SK-N-SH (cell line): ENCODE results near the gene FUCA1. TPM values are rescaled to one million over a fixed set of nuclear protein-coding genes. Genes with fewer than 3 reads are reported as not detected.

Experiments
- CTCF ChIA-PET: fragments of 300-600, 350-600 bp; formaldehyde crosslinking; extraction: SDS; loops from one replicate; lab custom pipeline; 2021; lab: Yijun Ruan, JAX
- POLR2A ChIA-PET: fragments of 350-600 bp; sonication (Branson Sonifier 250); formaldehyde crosslinking; extraction: SDS; loops from one replicate; lab custom pipeline; 2020; ENCODE audit warnings: antibody characterized with exemption, inconsistent platforms; lab: Yijun Ruan, JAX
- DNase-seq: peaks from one replicate; pipeline ENCODE4 v3.0.0; 2012
- H2AFZ ChIP-seq: fragments of 200-600 bp; sonication (generic); 2 replicates; pipeline ENCODE4 v1.8.1; 2016; ENCODE audit warnings: antibody characterized with exemption, mild to moderate bottlenecking, low read depth
- H3F3A ChIP-seq: fragments of 200-600 bp; sonication (generic); replicated peaks from 2 replicates; pipeline ENCODE3; 2016; ENCODE audit warnings: antibody characterized with exemption, mild to moderate bottlenecking; ENCODE audit not compliant: insufficient read depth
- H3K27ac ChIP-seq, 2 experiments: fragments of 200-500 bp in 1 of 2; fragments of 200-600 bp in 1 of 2; sonication (Bioruptor generic) in 1 of 2; sonication (generic), shearing (Covaris generic) in 1 of 2; 2 replicates each; pipeline versions ENCODE4 v1.5.1 to v1.6.1; 2014 to 2016; ENCODE audit warnings: low read depth in 2 of 2, inconsistent platforms in 1 of 2, low read length in 1 of 2, mild to moderate bottlenecking in 1 of 2, mixed read lengths in 1 of 2
- H3K27me3 ChIP-seq: fragments of 200-600 bp; sonication (generic), shearing (Covaris generic); 2 replicates; pipeline ENCODE4 v1.6.1; 2016; ENCODE audit warnings: mixed run types; ENCODE audit not compliant: insufficient read depth
- H3K36me3 ChIP-seq, 2 experiments: fragments of 200-500 bp in 1 of 2; fragments of 200-600 bp in 1 of 2; sonication (Bioruptor generic) in 1 of 2; sonication (generic) in 1 of 2; replicated peaks in 1 of 2; 2 replicates each; pipeline versions ENCODE3 to v1.5.1; 2014 to 2016; ENCODE audit warnings: low read length in 1 of 2, mild to moderate bottlenecking in 1 of 2; ENCODE audit not compliant: insufficient read depth in 2 of 2, control insufficient read depth in 1 of 2
- H3K4me1 ChIP-seq, 2 experiments: fragments of 200-500 bp in 1 of 2; fragments of 200-600 bp in 1 of 2; sonication (Bioruptor generic) in 1 of 2; sonication (generic), shearing (Covaris generic) in 1 of 2; 2 replicates each; pipeline versions ENCODE4 v1.5.1 to v1.6.1; 2014 to 2016; ENCODE audit warnings: low read depth in 1 of 2, low read length in 1 of 2, mixed run types in 1 of 2; ENCODE audit not compliant: insufficient read depth in 2 of 2, control insufficient read depth in 1 of 2
- H3K4me2 ChIP-seq: fragments of 200-600 bp; sonication (generic), shearing (Covaris generic); 2 replicates; pipeline ENCODE4 v1.6.1; 2017; ENCODE audit warnings: mixed run types
- H3K4me3 ChIP-seq, 2 experiments: fragments of 200-500 bp in 1 of 2; fragments of 200-600 bp in 1 of 2; sonication (Bioruptor generic) in 1 of 2; sonication (generic), shearing (Covaris generic) in 1 of 2; 2 replicates each; pipeline versions ENCODE4 v1.5.1 to v1.8.1; 2014 to 2016; ENCODE audit warnings: low read depth in 2 of 2, inconsistent platforms in 1 of 2, low read length in 1 of 2, mild to moderate bottlenecking in 1 of 2, mixed read lengths in 1 of 2, moderate library complexity in 1 of 2
- H3K79me2 ChIP-seq: fragments of 200-600 bp; sonication (generic); 2 replicates; pipeline ENCODE4 v1.8.1; 2017; ENCODE audit warnings: mild to moderate bottlenecking; ENCODE audit not compliant: insufficient read depth
- H3K9ac ChIP-seq: fragments of 200-600 bp; sonication (generic); 2 replicates; pipeline ENCODE4 v1.6.1; 2017; ENCODE audit warnings: mixed run types
- H3K9me2 ChIP-seq: fragments of 200-600 bp; sonication (generic); 2 replicates; pipeline ENCODE4 v1.6.1; 2017; ENCODE audit warnings: mixed run types
- H3K9me3 ChIP-seq: fragments of 200-600 bp; sonication (generic); 2 replicates; pipeline ENCODE4 v1.6.1; 2017; ENCODE audit warnings: mixed run types, mild to moderate bottlenecking, moderate library complexity
- H4K20me1 ChIP-seq: fragments of 200-600 bp; sonication (generic); 2 replicates; pipeline ENCODE4 v1.6.1; 2017; ENCODE audit warnings: mild to moderate bottlenecking, mixed run types; ENCODE audit not compliant: insufficient read depth
- CHD2 ChIP-seq: fragments of 150-350 bp; IDR thresholded peaks from 2 replicates; pipeline ENCODE4 v1.6.1; 2018; ENCODE audit warnings: low read length; ENCODE audit not compliant: partially characterized antibody
- ELF1 ChIP-seq: IDR thresholded peaks from 2 replicates; pipeline ENCODE4 v1.4.0; 2012
- EP300 ChIP-seq, 2 experiments: IDR thresholded peaks; 2 replicates each; pipeline versions ENCODE4 v1.4.0 to v1.6.1; 2012; ENCODE audit warnings: borderline replicate concordance in 1 of 2, low read depth in 1 of 2, low read length in 1 of 2
- EZH2phosphoT487 ChIP-seq: fragments of 200-600 bp; sonication (generic); IDR thresholded peaks from 2 replicates; pipeline ENCODE4 v1.6.1; 2017; ENCODE audit warnings: low read depth, mixed run types, mild to moderate bottlenecking, antibody characterized with exemption, moderate library complexity, borderline replicate concordance
- FOSL2 ChIP-seq: IDR thresholded peaks from 2 replicates; pipeline ENCODE4 v1.4.0; 2012; ENCODE audit warnings: low read depth, mild to moderate bottlenecking, moderate library complexity, borderline replicate concordance
- FOXM1 ChIP-seq: IDR thresholded peaks from 2 replicates; pipeline ENCODE4 v1.4.0; 2012; ENCODE audit warnings: low read depth, mild to moderate bottlenecking
- GABPA ChIP-seq: IDR thresholded peaks from 2 replicates; pipeline ENCODE4 v1.4.0; 2012; ENCODE audit warnings: low read depth, mild to moderate bottlenecking
- GATA2 ChIP-seq: sonication (generic); formaldehyde crosslinking; IDR thresholded peaks from 2 replicates; pipeline ENCODE4 v1.5.0; 2020; ENCODE audit warnings: mild to moderate bottlenecking, missing genetic modification reagents
- MEF2A ChIP-seq: IDR thresholded peaks from 2 replicates; pipeline ENCODE4 v1.4.0; 2012; ENCODE audit warnings: low read depth, borderline replicate concordance
- MXI1 ChIP-seq: IDR thresholded peaks from 2 replicates; pipeline ENCODE4 v1.6.1; 2012; ENCODE audit warnings: mild to moderate bottlenecking, low read depth, low read length, improper control_type of control experiment
- NRF1 ChIP-seq: IDR thresholded peaks from 2 replicates; pipeline ENCODE4 v1.6.1; 2012; ENCODE audit warnings: low read depth, mild to moderate bottlenecking, low read length
- POLR2AphosphoS5 ChIP-seq: IDR thresholded peaks from 2 replicates; pipeline ENCODE4 v1.6.1; 2012; ENCODE audit warnings: low read depth, low read length
- RCOR1 ChIP-seq: fragments of 150-350 bp; IDR thresholded peaks from 2 replicates; pipeline ENCODE4 v1.6.1; 2017; ENCODE audit warnings: antibody characterized with exemption, low read length
- REST ChIP-seq: IDR thresholded peaks from 2 replicates; pipeline ENCODE4 v1.6.1; 2012; ENCODE audit warnings: mild to moderate bottlenecking, low read depth, low read length, moderate library complexity
- RFX5 ChIP-seq: IDR thresholded peaks from 2 replicates; pipeline ENCODE4 v1.6.1; 2012; ENCODE audit warnings: mild to moderate bottlenecking, improper control_type of control experiment, low read length
- SIN3A ChIP-seq: IDR thresholded peaks from 2 replicates; pipeline ENCODE4 v1.6.1; 2012; ENCODE audit warnings: low read depth, mild to moderate bottlenecking, low read length, moderate library complexity, borderline replicate concordance
- SMC3 ChIP-seq: IDR thresholded peaks from 2 replicates; pipeline ENCODE4 v1.6.1; 2012; ENCODE audit warnings: low read depth, low read length, improper control_type of control experiment
- TAF1 ChIP-seq: IDR thresholded peaks from 2 replicates; pipeline ENCODE4 v1.6.1; 2012; ENCODE audit warnings: low read depth, mild to moderate bottlenecking, low read length, moderate library complexity, borderline replicate concordance
- TCF12 ChIP-seq: IDR thresholded peaks from 2 replicates; pipeline ENCODE4 v1.4.0; 2012
- TEAD4 ChIP-seq: IDR thresholded peaks from 2 replicates; pipeline ENCODE4 v1.4.0; 2012; ENCODE audit warnings: mild to moderate bottlenecking, borderline replicate concordance; ENCODE audit not compliant: insufficient read depth
- YY1 ChIP-seq: IDR thresholded peaks from 2 replicates; pipeline ENCODE4 v1.4.0; 2012; ENCODE audit warnings: low read depth, mild to moderate bottlenecking
- WGBS: methylation state at CpG from one replicate; pipeline ENCODE4 v1.1.6; 2017; ENCODE audit warnings: low lambda C conversion rate; 5-methylcytosine and 5-hydroxymethylcytosine counted together
- polyA plus RNA-seq, 3 experiments: library from polyadenylated mRNA; depleted of rRNA; stranded (reverse); fragments of >200 nt; gene quantifications; 2 replicates each; pipeline ENCODE4 v1.2.3, GENCODE V29; 2012
- TF ChIP-seq, protein P1 (sequence below): IDR thresholded peaks from 2 replicates; pipeline ENCODE4 v1.4.0; 2012; ENCODE audit warnings: low read depth
- TF ChIP-seq, protein P2 (sequence below): IDR thresholded peaks from 2 replicates; pipeline ENCODE4 v1.4.0; 2012; ENCODE audit warnings: low read depth, borderline replicate concordance
- TF ChIP-seq, protein P3 (sequence below): fragments of 200-600 bp; sonication (generic); IDR thresholded peaks from 2 replicates; pipeline ENCODE4 v1.6.1; 2017; ENCODE audit warnings: antibody characterized with exemption, mild to moderate bottlenecking, moderate library complexity
- TF ChIP-seq, protein P4 (sequence below): fragments of 150-350 bp; IDR thresholded peaks from 2 replicates; pipeline ENCODE4 v1.6.1; 2017; ENCODE audit warnings: antibody characterized with exemption, low read length, low read depth, borderline replicate concordance

The FUCA1 gene
- polyA plus RNA-seq, 1 of the 3 experiments (the other 2 are of a cell fraction), result 31.9 TPM

DNA sequence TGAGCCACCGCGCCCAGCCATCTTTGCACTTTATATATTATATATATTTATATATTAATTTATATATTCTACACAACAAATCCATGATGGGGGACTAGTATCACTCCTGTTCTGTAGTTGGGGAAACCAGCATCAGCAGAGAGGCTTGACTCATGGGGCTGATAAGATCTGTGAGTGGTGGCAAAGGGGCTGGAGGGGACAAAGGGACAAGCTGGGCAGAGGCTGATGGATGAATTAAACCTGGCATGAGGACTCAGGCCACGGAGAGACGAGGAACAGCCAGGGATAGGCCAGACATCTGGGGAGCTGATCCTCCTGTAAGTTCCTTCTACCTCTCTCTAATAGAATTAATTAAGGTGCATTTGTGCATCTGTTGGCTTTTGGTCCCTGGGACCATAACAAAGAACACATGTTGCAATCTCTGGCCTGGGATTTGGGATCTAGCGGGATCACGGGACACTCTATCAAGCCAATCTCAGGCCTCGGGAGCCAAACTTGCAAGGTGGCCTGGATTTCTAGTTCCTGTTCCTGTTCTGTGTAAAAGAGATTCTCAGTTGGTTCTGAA lies 37.5 kb upstream of the FUCA1 start:
- Histone ChIP-seq H3K36me3 (no peaks in the 10 kb centered on the region), H4K20me1 (no peaks in the 10 kb centered on the region), H3K79me2 (no peaks in the 10 kb centered on the region), H3K4me3 (no peak overlapping the region), H3K27ac (peak overlapping the region in 1 of 2 experiments; percentile 64; a peak in 2 of 4 replicates), H3K9me3 (no peaks in the 10 kb centered on the region), H3F3A (no peaks in the 10 kb centered on the region)
- 83% methylated on average over 5 of the region's 7 CpGs for WGBS
- DNase-seq, result peak; percentile 80
- CTCF ChIA-PET, result interaction anchor here (1.1 to 2.5 kb wide), 2 partner anchors 11 to 15 kb away, joined by 3 to 17 read pairs; no protein-coding TSS in a partner anchor
- POLR2A ChIA-PET, result interaction anchor here (1.1 to 1.3 kb wide), 2 partner anchors 55 to 81 kb away, joined by 3 to 6 read pairs; partner anchors contain the start of gene HMGCL
- TF ChIP-seq POLR2AphosphoS5, result no peak
- peak; percentile 50 for TF ChIP-seq CHD2
- no peak for TF ChIP-seq TCF12
- no peak for TF ChIP-seq ELF1
- TF ChIP-seq RCOR1, result peak; percentile 80; the same call in 1 of the 2 replicates
- TF ChIP-seq, protein P1, sequence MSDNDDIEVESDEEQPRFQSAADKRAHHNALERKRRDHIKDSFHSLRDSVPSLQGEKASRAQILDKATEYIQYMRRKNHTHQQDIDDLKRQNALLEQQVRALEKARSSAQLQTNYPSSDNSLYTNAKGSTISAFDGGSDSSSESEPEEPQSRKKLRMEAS, result no peak
- TF ChIP-seq SIN3A, result no peak
- TF ChIP-seq EP300 (IDR thresholded peaks at IDR 0.05; ENCODE audit: borderline replicate concordance in 1 of 2, low read depth in 1 of 2, low read length in 1 of 2), result peak in 1 of 2 experiments; percentile 79; a peak in 2 of 4 replicates
- TF ChIP-seq, protein P2, sequence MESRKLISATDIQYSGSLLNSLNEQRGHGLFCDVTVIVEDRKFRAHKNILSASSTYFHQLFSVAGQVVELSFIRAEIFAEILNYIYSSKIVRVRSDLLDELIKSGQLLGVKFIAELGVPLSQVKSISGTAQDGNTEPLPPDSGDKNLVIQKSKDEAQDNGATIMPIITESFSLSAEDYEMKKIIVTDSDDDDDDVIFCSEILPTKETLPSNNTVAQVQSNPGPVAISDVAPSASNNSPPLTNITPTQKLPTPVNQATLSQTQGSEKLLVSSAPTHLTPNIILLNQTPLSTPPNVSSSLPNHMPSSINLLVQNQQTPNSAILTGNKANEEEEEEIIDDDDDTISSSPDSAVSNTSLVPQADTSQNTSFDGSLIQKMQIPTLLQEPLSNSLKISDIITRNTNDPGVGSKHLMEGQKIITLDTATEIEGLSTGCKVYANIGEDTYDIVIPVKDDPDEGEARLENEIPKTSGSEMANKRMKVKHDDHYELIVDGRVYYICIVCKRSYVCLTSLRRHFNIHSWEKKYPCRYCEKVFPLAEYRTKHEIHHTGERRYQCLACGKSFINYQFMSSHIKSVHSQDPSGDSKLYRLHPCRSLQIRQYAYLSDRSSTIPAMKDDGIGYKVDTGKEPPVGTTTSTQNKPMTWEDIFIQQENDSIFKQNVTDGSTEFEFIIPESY, result no peak
- TF ChIP-seq GABPA, result no peak
- no peak for TF ChIP-seq SMC3
- no peak for TF ChIP-seq MXI1
- no peak for TF ChIP-seq FOXM1
- no peak for TF ChIP-seq TEAD4
- TF ChIP-seq FOSL2, result no peak
- TF ChIP-seq TAF1, result no peak
- TF ChIP-seq, protein P3, sequence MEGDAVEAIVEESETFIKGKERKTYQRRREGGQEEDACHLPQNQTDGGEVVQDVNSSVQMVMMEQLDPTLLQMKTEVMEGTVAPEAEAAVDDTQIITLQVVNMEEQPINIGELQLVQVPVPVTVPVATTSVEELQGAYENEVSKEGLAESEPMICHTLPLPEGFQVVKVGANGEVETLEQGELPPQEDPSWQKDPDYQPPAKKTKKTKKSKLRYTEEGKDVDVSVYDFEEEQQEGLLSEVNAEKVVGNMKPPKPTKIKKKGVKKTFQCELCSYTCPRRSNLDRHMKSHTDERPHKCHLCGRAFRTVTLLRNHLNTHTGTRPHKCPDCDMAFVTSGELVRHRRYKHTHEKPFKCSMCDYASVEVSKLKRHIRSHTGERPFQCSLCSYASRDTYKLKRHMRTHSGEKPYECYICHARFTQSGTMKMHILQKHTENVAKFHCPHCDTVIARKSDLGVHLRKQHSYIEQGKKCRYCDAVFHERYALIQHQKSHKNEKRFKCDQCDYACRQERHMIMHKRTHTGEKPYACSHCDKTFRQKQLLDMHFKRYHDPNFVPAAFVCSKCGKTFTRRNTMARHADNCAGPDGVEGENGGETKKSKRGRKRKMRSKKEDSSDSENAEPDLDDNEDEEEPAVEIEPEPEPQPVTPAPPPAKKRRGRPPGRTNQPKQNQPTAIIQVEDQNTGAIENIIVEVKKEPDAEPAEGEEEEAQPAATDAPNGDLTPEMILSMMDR, result no peak
- no peak for TF ChIP-seq RFX5
- peak; percentile 80 for TF ChIP-seq GATA2 (CRISPR knock-in tag)
- no peak for TF ChIP-seq EZH2phosphoT487
- TF ChIP-seq REST, result no peak
- TF ChIP-seq YY1, result no peak
- TF ChIP-seq, protein P4, sequence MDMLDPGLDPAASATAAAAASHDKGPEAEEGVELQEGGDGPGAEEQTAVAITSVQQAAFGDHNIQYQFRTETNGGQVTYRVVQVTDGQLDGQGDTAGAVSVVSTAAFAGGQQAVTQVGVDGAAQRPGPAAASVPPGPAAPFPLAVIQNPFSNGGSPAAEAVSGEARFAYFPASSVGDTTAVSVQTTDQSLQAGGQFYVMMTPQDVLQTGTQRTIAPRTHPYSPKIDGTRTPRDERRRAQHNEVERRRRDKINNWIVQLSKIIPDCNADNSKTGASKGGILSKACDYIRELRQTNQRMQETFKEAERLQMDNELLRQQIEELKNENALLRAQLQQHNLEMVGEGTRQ, result no peak
- TF ChIP-seq NRF1, result no peak
- TF ChIP-seq MEF2A, result no peak
- TF ChIP-seq, all 33 proteins: peak for 4
- Histone ChIP-seq H2AFZ (no peak overlapping the region), H3K9ac (no peak overlapping the region), H3K4me2 (no peak overlapping the region), H3K27me3 (peaks cover 23% of the 10 kb centered on the region; the same call in 1 of the 2 replicates), H3K9me2 (no peaks in the 10 kb centered on the region), H3K4me1 (peaks cover 0 to 16% of the 10 kb centered on the region in 2 experiments; a peak in 1 of 4 replicates)
